Measurements from ENCODE around the gene TRIM50. TPM values are rescaled to one million over a fixed set of nuclear protein-coding genes. Genes with fewer than 3 reads are reported as not detected.
"Not testable (repeated sequence)": the region's sequence is repeated elsewhere in the genome, so short reads cannot be mapped to it uniquely, and the experiment has no call there.

Gene TRIM50
- total and polyA plus RNA-seq, 12 donors = 0.24 to 1.9 (median 0.72) TPM; not detected in 3

GRCh38 chr7:73332447-73332846 lies 4.6 kb upstream of the TRIM50 start:
- no peaks in the 10 kb centered on the region for H3K4me1 ChIP-seq (replicated peaks in 1 of 2)
- H3K9me3 ChIP-seq (replicated peaks in 1 of 3) = no peaks in the 10 kb centered on the region
- DNase-seq = no peak
- intact Hi-C loops (cut with DNase I) = loop anchor here in 1 of 2 donors (5.0 kb wide), 1 partner anchor 105 kb away; no protein-coding TSS in a partner anchor
- TF ChIP-seq, protein P1, sequence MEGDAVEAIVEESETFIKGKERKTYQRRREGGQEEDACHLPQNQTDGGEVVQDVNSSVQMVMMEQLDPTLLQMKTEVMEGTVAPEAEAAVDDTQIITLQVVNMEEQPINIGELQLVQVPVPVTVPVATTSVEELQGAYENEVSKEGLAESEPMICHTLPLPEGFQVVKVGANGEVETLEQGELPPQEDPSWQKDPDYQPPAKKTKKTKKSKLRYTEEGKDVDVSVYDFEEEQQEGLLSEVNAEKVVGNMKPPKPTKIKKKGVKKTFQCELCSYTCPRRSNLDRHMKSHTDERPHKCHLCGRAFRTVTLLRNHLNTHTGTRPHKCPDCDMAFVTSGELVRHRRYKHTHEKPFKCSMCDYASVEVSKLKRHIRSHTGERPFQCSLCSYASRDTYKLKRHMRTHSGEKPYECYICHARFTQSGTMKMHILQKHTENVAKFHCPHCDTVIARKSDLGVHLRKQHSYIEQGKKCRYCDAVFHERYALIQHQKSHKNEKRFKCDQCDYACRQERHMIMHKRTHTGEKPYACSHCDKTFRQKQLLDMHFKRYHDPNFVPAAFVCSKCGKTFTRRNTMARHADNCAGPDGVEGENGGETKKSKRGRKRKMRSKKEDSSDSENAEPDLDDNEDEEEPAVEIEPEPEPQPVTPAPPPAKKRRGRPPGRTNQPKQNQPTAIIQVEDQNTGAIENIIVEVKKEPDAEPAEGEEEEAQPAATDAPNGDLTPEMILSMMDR (IDR thresholded peaks at IDR 0.05) = no peak
- no peak for TF ChIP-seq POLR2A (IDR thresholded peaks at IDR 0.05)
- H3K27ac ChIP-seq = no peak overlapping the region
- no peak overlapping the region for H3K4me3 ChIP-seq
- H3K36me3 ChIP-seq (replicated peaks in 1 of 2) = no peaks in the 10 kb centered on the region
- no peaks in the 10 kb centered on the region for H3K27me3 ChIP-seq
- WGBS, 4 donors = 69 to 83% (median 74%) methylated on average over 6 of the region's 6 CpGs

DNA sequence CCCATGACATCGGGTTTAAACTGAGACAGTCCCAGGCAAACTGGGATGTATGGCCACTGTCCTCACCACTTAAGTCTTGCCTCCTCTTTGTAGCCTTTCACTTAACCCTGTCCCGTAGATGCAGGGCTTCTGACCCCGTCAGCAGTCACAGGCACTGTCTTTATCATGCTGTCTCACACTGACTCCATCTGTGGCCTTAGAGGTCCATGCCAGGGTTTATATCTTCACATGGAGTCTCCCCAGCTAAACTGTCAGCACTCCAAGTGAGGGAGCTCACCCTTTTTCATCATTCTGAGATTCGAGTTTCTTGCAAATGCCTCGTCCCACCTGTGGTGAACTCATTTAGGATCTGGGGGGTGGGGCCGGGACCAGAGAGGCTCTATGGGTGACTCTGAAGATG lies 2.9 kb upstream of the TRIM50 start:
- DNase-seq = no peak
- no peak overlapping the region for H3K4me3 ChIP-seq
- H3K27me3 ChIP-seq = no peaks in the 10 kb centered on the region
- no peaks in the 10 kb centered on the region for H3K4me1 ChIP-seq (replicated peaks in 1 of 2)
- TF ChIP-seq POLR2A (IDR thresholded peaks at IDR 0.05) = no peak
- TF ChIP-seq, protein P1 (IDR thresholded peaks at IDR 0.05) = no peak
- no peaks in the 10 kb centered on the region for H3K36me3 ChIP-seq (replicated peaks in 1 of 2)
- peak overlapping the region in 2 of 5 donors; percentile 49 to 64 for H3K27ac ChIP-seq
- WGBS, 4 donors = 62 to 78% (median 66%) methylated on average over 4 to 6 of the region's 6 CpGs
- intact Hi-C loops (cut with DNase I) = loop anchor here in 1 of 2 donors (5.0 kb wide), 1 partner anchor 107 kb away; no protein-coding TSS in a partner anchor
- H3K9me3 ChIP-seq (replicated peaks in 1 of 3) = no peaks in the 10 kb centered on the region

DNA sequence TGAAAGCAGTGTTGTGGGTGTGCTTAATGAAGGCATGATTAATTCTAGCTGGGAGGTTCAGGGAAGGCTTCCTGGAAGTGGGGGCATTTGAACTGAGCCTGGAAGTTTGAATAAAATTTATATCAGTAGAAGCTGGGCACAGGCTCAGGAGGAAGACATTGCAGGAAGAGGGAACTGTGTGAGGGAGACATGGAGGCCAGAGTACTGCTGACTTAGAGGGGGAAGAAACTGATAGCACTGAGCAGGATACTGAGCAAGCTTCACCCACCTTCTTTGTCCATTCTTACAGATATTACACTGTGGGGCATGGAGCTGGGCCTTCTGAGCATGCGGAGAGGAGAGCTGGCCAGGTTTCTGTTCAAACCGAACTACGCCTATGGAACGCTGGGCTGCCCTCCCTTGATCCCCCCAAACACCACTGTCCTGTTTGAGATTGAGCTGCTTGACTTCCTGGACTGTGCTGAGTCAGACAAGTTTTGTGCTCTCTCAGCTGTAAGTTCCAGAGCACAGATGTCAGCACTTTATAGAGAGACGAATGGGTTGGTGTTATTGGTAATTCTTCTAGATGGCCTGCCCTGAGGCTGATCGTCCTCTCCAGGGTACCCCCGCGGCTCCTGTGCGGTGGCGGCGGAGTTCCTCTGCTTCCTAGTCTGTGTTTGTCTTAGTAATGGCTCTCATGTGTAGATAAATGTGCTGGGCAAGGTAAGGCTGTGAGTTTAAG lies 2.1 kb upstream of the TRIM50 start:
- peak in 1 of 7 donors; percentile 31 for DNase-seq
- H3K36me3 ChIP-seq (replicated peaks in 1 of 2) = no peaks in the 10 kb centered on the region
- H3K4me1 ChIP-seq (replicated peaks in 1 of 2) = no peaks in the 10 kb centered on the region
- H3K27ac ChIP-seq = peak overlapping the region in 2 of 5 donors; percentile 49 to 64
- H3K27me3 ChIP-seq = no peaks in the 10 kb centered on the region
- intact Hi-C loops (cut with DNase I) = loop anchor here in 1 of 2 donors (5.0 kb wide), 1 partner anchor 107 kb away; no protein-coding TSS in a partner anchor
- 35 to 56% (median 48%) methylated on average over 9 to 11 of the region's 11 CpGs for WGBS, 4 donors
- TF ChIP-seq, protein P1 (IDR thresholded peaks at IDR 0.05) = no peak
- no peak for TF ChIP-seq POLR2A (IDR thresholded peaks at IDR 0.05)
- no peak overlapping the region for H3K4me3 ChIP-seq
- no peaks in the 10 kb centered on the region for H3K9me3 ChIP-seq (replicated peaks in 1 of 3)

DNA sequence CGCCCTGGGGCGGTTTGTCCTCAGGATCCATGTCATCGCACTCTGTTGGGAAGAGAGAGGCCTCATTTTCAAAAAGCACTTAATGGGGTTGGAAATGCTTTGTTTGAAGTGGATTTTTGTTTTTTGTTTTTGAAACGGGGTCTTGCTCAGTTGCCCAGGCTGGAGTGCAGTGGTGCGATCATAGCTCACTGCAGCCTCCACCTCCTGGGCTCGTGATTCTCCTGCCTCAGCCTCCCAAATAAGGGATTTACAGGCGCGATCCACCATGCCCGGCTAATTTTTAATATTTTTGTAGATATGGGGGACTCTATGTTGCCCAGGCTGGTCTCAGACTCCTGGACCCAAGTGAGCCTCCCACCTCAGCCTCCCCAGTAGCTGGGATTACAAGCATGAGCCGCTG lies 814 bp upstream of the TRIM50 start:
- no peak for DNase-seq
- intact Hi-C loops (cut with DNase I) = no loop called here
- no peaks in the 10 kb centered on the region for H3K9me3 ChIP-seq (replicated peaks in 1 of 3)
- H3K4me1 ChIP-seq (replicated peaks in 1 of 2) = no peaks in the 10 kb centered on the region
- no peak for TF ChIP-seq POLR2A (IDR thresholded peaks at IDR 0.05)
- TF ChIP-seq, protein P1 (IDR thresholded peaks at IDR 0.05) = no peak
- WGBS, 4 donors = 94 to 97% (median 95%) methylated on average over 8 to 10 of the region's 10 CpGs
- no peak overlapping the region for H3K4me3 ChIP-seq
- H3K36me3 ChIP-seq (replicated peaks in 1 of 2) = no peaks in the 10 kb centered on the region
- H3K27me3 ChIP-seq = no peaks in the 10 kb centered on the region
- no peak overlapping the region for H3K27ac ChIP-seq

- H3K9me3 ChIP-seq (replicated peaks in 1 of 3); H3K27me3 ChIP-seq; H3K36me3 ChIP-seq (replicated peaks in 1 of 2); H3K27ac ChIP-seq; H3K4me1 ChIP-seq (replicated peaks in 1 of 2); H3K4me3 ChIP-seq; DNase-seq; intact Hi-C loops (cut with DNase I): not testable (repeated sequence)
- WGBS, 4 donors = 33 to 91% (median 78%) methylated on average over 1 to 10 of the region's 13 CpGs
These were observed 433 bp downstream of the TRIM50 start for GRCh38 chr7:73327449-73327848.

DNA sequence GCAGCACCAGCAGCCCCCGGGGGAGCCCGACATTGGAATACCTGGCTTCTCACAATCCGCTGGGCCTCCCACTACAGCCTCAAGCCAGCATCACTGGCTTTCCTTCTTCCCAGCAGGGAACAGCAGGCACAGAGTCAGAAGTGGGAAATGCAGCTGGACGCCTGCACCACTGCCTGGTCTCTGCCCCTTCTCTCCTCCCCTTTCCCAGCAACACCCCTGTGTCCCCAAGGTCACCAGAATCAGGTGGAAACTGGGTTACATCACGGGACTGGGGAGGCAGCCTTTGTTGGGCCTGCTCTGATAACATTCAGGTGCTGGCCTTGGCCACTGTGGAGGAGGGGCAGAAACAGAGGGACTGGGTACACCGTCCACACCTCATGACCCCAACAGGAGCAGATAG lies 2.5 kb downstream of the TRIM50 start:
- 63 to 95% (median 77%) methylated on average over 2 to 6 of the region's 6 CpGs for WGBS, 4 donors
- intact Hi-C loops (cut with DNase I); H3K4me3 ChIP-seq; H3K4me1 ChIP-seq (replicated peaks in 1 of 2); H3K27me3 ChIP-seq; H3K9me3 ChIP-seq (replicated peaks in 1 of 3); H3K36me3 ChIP-seq (replicated peaks in 1 of 2); DNase-seq; H3K27ac ChIP-seq: not testable (repeated sequence)
